IMR-90 (cell line): Measurements from ENCODE around the gene HOXC10. TPM values are rescaled to one million over a fixed set of nuclear protein-coding genes. Genes with fewer than 3 reads are reported as not detected.
A peak's percentile ranks its signal among the peaks of the same experiment; 100 is the strongest.

ENCODE experiments used
- ATAC-seq: fragments of 200-7000 bp; cut with Tn5 transposase; 2 replicates; pipeline ENCODE4 v1.9.1; 2020; ENCODE audit warnings: low read depth, mild to moderate bottlenecking, moderate library complexity
- BruUV-seq: library from RNA; stranded (reverse); fragments of 400-500 nt; replicated peaks from 2 replicates; lab custom pipeline; 2021; lab: Mats Ljungman, UMichigan
- CTCF ChIA-PET: fragments of 300-600 bp; formaldehyde crosslinking; extraction: SDS; loops from one replicate; lab custom pipeline; 2021; ENCODE audit warnings: antibody characterized with exemption; lab: Yijun Ruan, JAX
- POLR2A ChIA-PET: fragments of 300-600 bp; sonication (Branson Sonifier 250); formaldehyde crosslinking; loops from one replicate; lab custom pipeline; 2022; ENCODE audit warnings: antibody characterized with exemption; ENCODE audit not compliant: unreplicated experiment; lab: Charles Lee
- DNase-seq: peaks from one replicate; pipeline ENCODE4 v3.0.0; 2013
- H2AFZ ChIP-seq: replicated peaks from 2 replicates; pipeline ENCODE3; 2013; ENCODE audit warnings: low read length, mild to moderate bottlenecking; ENCODE audit not compliant: poor library complexity
- H2AK5ac ChIP-seq: 2 replicates; pipeline ENCODE4 v1.6.1; 2013; ENCODE audit warnings: low read depth, low read length, inconsistent platforms
- H2AK9ac ChIP-seq: replicated peaks from 2 replicates; pipeline ENCODE3; 2013; ENCODE audit warnings: mild to moderate bottlenecking, low read depth, low read length, moderate library complexity; ENCODE audit not compliant: poor library complexity
- H2BK120ac ChIP-seq: 2 replicates; pipeline ENCODE4 v1.6.1; 2013; ENCODE audit warnings: low read depth, low read length, inconsistent platforms
- H2BK15ac ChIP-seq: 3 replicates; pipeline ENCODE4 v1.6.1; 2013; ENCODE audit warnings: low read depth, low read length, inconsistent platforms
- H2BK20ac ChIP-seq: 2 replicates; pipeline ENCODE4 v1.6.1; 2013; ENCODE audit warnings: low read depth, mild to moderate bottlenecking, inconsistent platforms, low read length, moderate library complexity
- H2BK5ac ChIP-seq: 2 replicates; pipeline ENCODE4 v1.6.1; 2013; ENCODE audit warnings: mild to moderate bottlenecking, low read depth, low read length, inconsistent platforms; ENCODE audit not compliant: poor library complexity, severe bottlenecking
- H3K14ac ChIP-seq: replicated peaks from 2 replicates; pipeline ENCODE4 v1.6.1; 2013; ENCODE audit warnings: low read depth, low read length, inconsistent platforms
- H3K18ac ChIP-seq: 2 replicates; pipeline ENCODE4 v1.6.1; 2013; ENCODE audit warnings: low read depth, low read length, control low read depth
- H3K23ac ChIP-seq: 2 replicates; pipeline ENCODE4 v1.6.1; 2013; ENCODE audit warnings: low read depth, low read length, inconsistent platforms
- H3K27ac ChIP-seq: 2 replicates; pipeline ENCODE4 v1.5.1; 2013; ENCODE audit warnings: mild to moderate bottlenecking, control low read depth, low read length; ENCODE audit not compliant: insufficient read depth
- H3K27me3 ChIP-seq: 2 replicates; pipeline ENCODE4 v1.6.1; 2013; ENCODE audit warnings: low read length; ENCODE audit not compliant: control insufficient read depth, insufficient read depth
- H3K36me3 ChIP-seq: 2 replicates; pipeline ENCODE4 v1.6.1; 2013; ENCODE audit warnings: low read length, mixed read lengths; ENCODE audit not compliant: control insufficient read depth, insufficient read depth
- H3K4ac ChIP-seq: 2 replicates; pipeline ENCODE4 v1.6.1; 2013; ENCODE audit warnings: low read depth, low read length, inconsistent platforms
- H3K4me1 ChIP-seq: 2 replicates; pipeline ENCODE4 v1.6.1; 2013; ENCODE audit warnings: low read length, mixed read lengths; ENCODE audit not compliant: control insufficient read depth, insufficient read depth
- H3K4me2 ChIP-seq: 2 replicates; pipeline ENCODE4 v1.6.1; 2013; ENCODE audit warnings: low read depth, mild to moderate bottlenecking, control low read depth, low read length, moderate library complexity
- H3K4me3 ChIP-seq: 2 replicates; pipeline ENCODE4 v1.5.1; 2013; ENCODE audit warnings: low read depth, mild to moderate bottlenecking, control low read depth, low read length, moderate library complexity; ENCODE audit not compliant: insufficient read depth
- H3K56ac ChIP-seq: 2 replicates; pipeline ENCODE4 v1.6.1; 2013; ENCODE audit warnings: low read length, inconsistent platforms; ENCODE audit not compliant: insufficient read depth; ENCODE audit errors: extremely low read depth
- H3K79me1 ChIP-seq, 2 experiments: 2 replicates each; pipeline ENCODE4 v1.6.1; 2013; ENCODE audit warnings: low read length in 2 of 2, inconsistent platforms in 1 of 2, low read depth in 1 of 2
- H3K9ac ChIP-seq: 2 replicates; pipeline ENCODE4 v1.6.1; 2013; ENCODE audit warnings: low read depth, low read length, control low read depth
- H3K9me1 ChIP-seq: 2 replicates; pipeline ENCODE4 v1.6.1; 2013; ENCODE audit warnings: low read length, inconsistent platforms; ENCODE audit not compliant: insufficient read depth
- H3K9me3 ChIP-seq: 2 replicates; pipeline ENCODE4 v1.6.1; 2013; ENCODE audit warnings: low read length; ENCODE audit not compliant: control insufficient read depth, insufficient read depth
- H4K20me1 ChIP-seq: 2 replicates; pipeline ENCODE4 v1.6.1; 2013; ENCODE audit warnings: low read length, inconsistent platforms; ENCODE audit not compliant: insufficient read depth
- H4K5ac ChIP-seq: 2 replicates; pipeline ENCODE4 v1.6.1; 2013; ENCODE audit warnings: mild to moderate bottlenecking, low read depth, low read length, control low read depth
- H4K8ac ChIP-seq, 2 experiments: 2 replicates each; pipeline ENCODE4 v1.6.1; 2013; ENCODE audit warnings: low read depth in 2 of 2, low read length in 2 of 2, control low read depth in 1 of 2, inconsistent platforms in 1 of 2
- H4K91ac ChIP-seq: 2 replicates; pipeline ENCODE4 v1.6.1; 2013; ENCODE audit warnings: low read depth, low read length, inconsistent platforms; ENCODE audit not compliant: insufficient read depth
- BHLHE40 ChIP-seq: fragments of 150-350 bp; IDR thresholded peaks from 2 replicates; pipeline ENCODE4 v1.6.1; 2016; ENCODE audit warnings: mild to moderate bottlenecking, low read depth, low read length
- CEBPB ChIP-seq: IDR thresholded peaks from 2 replicates; pipeline ENCODE4 v1.6.1; 2012; ENCODE audit warnings: low read depth, low read length, improper control_type of control experiment
- CHD1 ChIP-seq: IDR thresholded peaks from 2 replicates; pipeline ENCODE4 v1.6.1; 2012; ENCODE audit warnings: low read depth, low read length, improper control_type of control experiment
- FOS ChIP-seq: fragments of 150-350 bp; IDR thresholded peaks from 2 replicates; pipeline ENCODE4 v1.6.1; 2016; ENCODE audit warnings: low read depth, low read length
- MAFK ChIP-seq: IDR thresholded peaks from 2 replicates; pipeline ENCODE4 v1.6.1; 2012; ENCODE audit warnings: low read depth, low read length, improper control_type of control experiment
- MAZ ChIP-seq: IDR thresholded peaks from 2 replicates; pipeline ENCODE4 v1.6.1; 2012; ENCODE audit warnings: low read depth, mild to moderate bottlenecking, low read length, improper control_type of control experiment, moderate library complexity, borderline replicate concordance
- MXI1 ChIP-seq: IDR thresholded peaks from 2 replicates; pipeline ENCODE4 v1.6.1; 2012; ENCODE audit warnings: low read depth, mild to moderate bottlenecking, low read length, moderate library complexity, borderline replicate concordance
- NFE2L2 ChIP-seq: fragments of 150-350 bp; IDR thresholded peaks from 2 replicates; pipeline ENCODE4 v1.6.1; 2016; ENCODE audit warnings: low read depth, mild to moderate bottlenecking, low read length
- POLR2A ChIP-seq: IDR thresholded peaks from 2 replicates; pipeline ENCODE4 v1.6.1; 2012; ENCODE audit warnings: mild to moderate bottlenecking, low read depth, low read length
- RAD21 ChIP-seq: IDR thresholded peaks from 2 replicates; pipeline ENCODE4 v1.6.1; 2012; ENCODE audit warnings: low read length, improper control_type of control experiment
- RCOR1 ChIP-seq: IDR thresholded peaks from 2 replicates; pipeline ENCODE4 v1.6.1; 2012; ENCODE audit warnings: mild to moderate bottlenecking, low read length, improper control_type of control experiment; ENCODE audit not compliant: insufficient replicate concordance
- RFX5 ChIP-seq: IDR thresholded peaks from 2 replicates; pipeline ENCODE4 v1.8.0; 2012; ENCODE audit warnings: low read depth, mild to moderate bottlenecking, low read length, moderate library complexity
- SMC3 ChIP-seq: fragments of 150-350 bp; IDR thresholded peaks from 2 replicates; pipeline ENCODE4 v1.6.1; 2016; ENCODE audit warnings: low read depth, mild to moderate bottlenecking, antibody characterized with exemption, low read length, moderate library complexity
- WGBS, 2 experiments: methylation state at CpG; one replicate each; pipeline versions ENCODE4 v1.1.5 to v1.1.7; 2013; ENCODE audit warnings: missing lambda C conversion rate in 2 of 2; ENCODE audit not compliant: insufficient read length in 1 of 2; ENCODE audit errors: extremely low coverage in 2 of 2; 5-methylcytosine and 5-hydroxymethylcytosine counted together
- dilution Hi-C: fragments of 300-500 bp; cut with HindIII; formaldehyde crosslinking; loops from one replicate; pipeline ENCODE4 v1.14.3; 2018; ENCODE audit warnings: low sequenced_read_pairs; ENCODE audit not compliant: unreplicated experiment
- in situ Hi-C: fragments of 300-500 bp; cut with MboI; formaldehyde crosslinking; loops from 3 replicates; pipeline ENCODE4 v1.14.3; 2019; ENCODE audit warnings: low sequenced_read_pairs, inconsistent platforms, mixed read lengths
- intact Hi-C: fragments of 100-400 bp; cut with micrococcal nuclease; formaldehyde crosslinking; loops from 2 replicates; pipeline ENCODE4 v1.10.0; 2022
- polyA plus RNA-seq, 3 experiments: library from polyadenylated mRNA; depleted of rRNA; stranded (reverse); fragments of >200 nt; gene quantifications; 2 replicates each; pipeline ENCODE4 v1.2.3, GENCODE V29; 2012; ENCODE audit warnings: low replicate concordance in 1 of 3
- total RNA-seq: library from RNA; depleted of rRNA; stranded (reverse); fragments of >200 nt; gene quantifications from 2 replicates; pipeline ENCODE4 v1.2.3, GENCODE V29; 2012
- TF ChIP-seq, protein P1 (sequence below): fragments of 150-350 bp; IDR thresholded peaks from 2 replicates; pipeline ENCODE4 v1.6.1; 2017; ENCODE audit warnings: mild to moderate bottlenecking, antibody characterized with exemption, low read length, low read depth
- TF ChIP-seq, protein P2 (sequence below): conservative IDR thresholded peaks from 2 replicates; pipeline ENCODE4 v1.5.1; 2012; ENCODE audit warnings: mild to moderate bottlenecking, low read depth, low read length, improper control_type of control experiment
- TF ChIP-seq, protein P3 (sequence below): fragments of 150-350 bp; IDR thresholded peaks from 2 replicates; pipeline ENCODE4 v1.6.1; 2016; ENCODE audit warnings: low read depth, mild to moderate bottlenecking, low read length, moderate library complexity, borderline replicate concordance

Gene HOXC10
- total and polyA plus RNA-seq, 2 of the 4 experiments (the other 2 are of a cell fraction) = 0.15 TPM; not detected in 1

DNA sequence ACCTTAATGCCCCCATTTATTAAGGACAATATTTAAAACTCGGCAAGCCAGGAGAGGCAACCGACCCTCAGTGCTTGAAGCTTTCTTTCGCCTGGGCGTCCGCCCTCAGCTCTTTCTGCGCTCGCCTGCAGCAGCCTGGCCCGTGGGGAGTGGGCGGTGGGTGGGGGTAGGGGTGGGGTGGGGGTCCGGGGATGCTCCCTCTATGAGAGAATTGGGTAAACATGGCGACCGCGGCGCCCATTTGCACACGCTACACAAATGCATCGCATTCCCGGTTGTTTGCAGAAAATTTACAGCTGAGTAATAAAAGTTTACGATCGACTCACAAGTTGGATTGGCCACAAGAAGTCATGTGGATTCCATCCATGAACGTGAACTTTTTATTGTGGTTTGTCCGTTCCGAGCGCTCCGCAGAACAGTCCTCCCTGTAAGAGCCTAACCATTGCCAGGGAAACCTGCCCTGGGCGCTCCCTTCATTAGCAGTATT lies 31.6 kb downstream of the HOXC10 start:
- H3K4me3 ChIP-seq = no peak overlapping the region
- H3K27ac ChIP-seq = no peak overlapping the region
- POLR2A ChIA-PET = no interaction called here
- no peak overlapping the region for H2BK5ac ChIP-seq
- WGBS, 2 experiments = 0% methylated on average over 9 of the region's 25 CpGs; no CpG with 5 or more reads in 1 of the 2 experiments
- TF ChIP-seq CHD1 (no peak), SMC3 (no peak), MAFK (no peak), CEBPB (no peak), RAD21 (no peak), POLR2A (no peak), RCOR1 (no peak), MAZ (no peak), BHLHE40 (no peak), FOS (no peak), RFX5 (no peak), NFE2L2 (no peak), MXI1 (no peak)
- TF ChIP-seq, protein P1, sequence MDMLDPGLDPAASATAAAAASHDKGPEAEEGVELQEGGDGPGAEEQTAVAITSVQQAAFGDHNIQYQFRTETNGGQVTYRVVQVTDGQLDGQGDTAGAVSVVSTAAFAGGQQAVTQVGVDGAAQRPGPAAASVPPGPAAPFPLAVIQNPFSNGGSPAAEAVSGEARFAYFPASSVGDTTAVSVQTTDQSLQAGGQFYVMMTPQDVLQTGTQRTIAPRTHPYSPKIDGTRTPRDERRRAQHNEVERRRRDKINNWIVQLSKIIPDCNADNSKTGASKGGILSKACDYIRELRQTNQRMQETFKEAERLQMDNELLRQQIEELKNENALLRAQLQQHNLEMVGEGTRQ = no peak
- TF ChIP-seq, protein P2, sequence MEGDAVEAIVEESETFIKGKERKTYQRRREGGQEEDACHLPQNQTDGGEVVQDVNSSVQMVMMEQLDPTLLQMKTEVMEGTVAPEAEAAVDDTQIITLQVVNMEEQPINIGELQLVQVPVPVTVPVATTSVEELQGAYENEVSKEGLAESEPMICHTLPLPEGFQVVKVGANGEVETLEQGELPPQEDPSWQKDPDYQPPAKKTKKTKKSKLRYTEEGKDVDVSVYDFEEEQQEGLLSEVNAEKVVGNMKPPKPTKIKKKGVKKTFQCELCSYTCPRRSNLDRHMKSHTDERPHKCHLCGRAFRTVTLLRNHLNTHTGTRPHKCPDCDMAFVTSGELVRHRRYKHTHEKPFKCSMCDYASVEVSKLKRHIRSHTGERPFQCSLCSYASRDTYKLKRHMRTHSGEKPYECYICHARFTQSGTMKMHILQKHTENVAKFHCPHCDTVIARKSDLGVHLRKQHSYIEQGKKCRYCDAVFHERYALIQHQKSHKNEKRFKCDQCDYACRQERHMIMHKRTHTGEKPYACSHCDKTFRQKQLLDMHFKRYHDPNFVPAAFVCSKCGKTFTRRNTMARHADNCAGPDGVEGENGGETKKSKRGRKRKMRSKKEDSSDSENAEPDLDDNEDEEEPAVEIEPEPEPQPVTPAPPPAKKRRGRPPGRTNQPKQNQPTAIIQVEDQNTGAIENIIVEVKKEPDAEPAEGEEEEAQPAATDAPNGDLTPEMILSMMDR = no peak
- TF ChIP-seq, protein P3, sequence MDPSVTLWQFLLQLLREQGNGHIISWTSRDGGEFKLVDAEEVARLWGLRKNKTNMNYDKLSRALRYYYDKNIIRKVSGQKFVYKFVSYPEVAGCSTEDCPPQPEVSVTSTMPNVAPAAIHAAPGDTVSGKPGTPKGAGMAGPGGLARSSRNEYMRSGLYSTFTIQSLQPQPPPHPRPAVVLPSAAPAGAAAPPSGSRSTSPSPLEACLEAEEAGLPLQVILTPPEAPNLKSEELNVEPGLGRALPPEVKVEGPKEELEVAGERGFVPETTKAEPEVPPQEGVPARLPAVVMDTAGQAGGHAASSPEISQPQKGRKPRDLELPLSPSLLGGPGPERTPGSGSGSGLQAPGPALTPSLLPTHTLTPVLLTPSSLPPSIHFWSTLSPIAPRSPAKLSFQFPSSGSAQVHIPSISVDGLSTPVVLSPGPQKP = no peak
- BruUV-seq = no TSS peak
- no peak overlapping the region for H2AK9ac ChIP-seq
- H2AK5ac ChIP-seq = no peak overlapping the region
- H3K23ac ChIP-seq = no peak overlapping the region
- in situ Hi-C loops = no loop called here
- H4K5ac ChIP-seq = no peak overlapping the region; the same call in 1 of the 2 replicates
- H4K20me1 ChIP-seq = no peaks in the 10 kb centered on the region
- peaks cover 88% of the 10 kb centered on the region for H3K27me3 ChIP-seq
- intact Hi-C loops = no loop called here
- no peak overlapping the region; a peak in 1 of 4 replicates for H4K8ac ChIP-seq
- H3K4me2 ChIP-seq = peak overlapping the region; percentile 45; the same call in 1 of the 2 replicates
- dilution Hi-C loops = no loop called here
- H2BK20ac ChIP-seq = no peak overlapping the region
- ATAC-seq (no peak), DNase-seq (peak; percentile 11)
- CTCF ChIA-PET = interaction anchor here (0.6 to 1.0 kb wide), 2 partner anchors 8 to 176 kb away, joined by 3 to 4 read pairs; no protein-coding TSS in a partner anchor
- no peak overlapping the region for H2BK120ac ChIP-seq
- no peak overlapping the region for H3K18ac ChIP-seq
- no peaks in the 10 kb centered on the region for H3K4me1 ChIP-seq
- peaks cover 4% of the 10 kb centered on the region for H3K9me3 ChIP-seq
- H2AFZ ChIP-seq = no peak overlapping the region
- H2BK15ac ChIP-seq = no peak overlapping the region
- no peak overlapping the region for H4K91ac ChIP-seq
- no peak overlapping the region for H3K14ac ChIP-seq
- H3K56ac ChIP-seq = no peak overlapping the region
- no peak overlapping the region for H3K4ac ChIP-seq
- H3K9ac ChIP-seq = no peak overlapping the region
- H3K79me1 ChIP-seq = no peaks in the 10 kb centered on the region
- no peaks in the 10 kb centered on the region for H3K9me1 ChIP-seq
- no peaks in the 10 kb centered on the region for H3K36me3 ChIP-seq
